HTR-8/SVneo (cell line): ENCODE measurements around the gene PLET1.

ENCODE experiments used
- DNase-seq: peaks from one replicate; pipeline ENCODE4 v3.0.0; 2011; ENCODE audit warnings: low spot score, mixed read lengths; ENCODE audit not compliant: insufficient read length
- FAIRE-seq: peaks from 2 replicates; lab custom pipeline; 2011; peaks lifted over from hg19 to GRCh38; lab: Jason Lieb, UNC

PLET1 gene

DNA sequence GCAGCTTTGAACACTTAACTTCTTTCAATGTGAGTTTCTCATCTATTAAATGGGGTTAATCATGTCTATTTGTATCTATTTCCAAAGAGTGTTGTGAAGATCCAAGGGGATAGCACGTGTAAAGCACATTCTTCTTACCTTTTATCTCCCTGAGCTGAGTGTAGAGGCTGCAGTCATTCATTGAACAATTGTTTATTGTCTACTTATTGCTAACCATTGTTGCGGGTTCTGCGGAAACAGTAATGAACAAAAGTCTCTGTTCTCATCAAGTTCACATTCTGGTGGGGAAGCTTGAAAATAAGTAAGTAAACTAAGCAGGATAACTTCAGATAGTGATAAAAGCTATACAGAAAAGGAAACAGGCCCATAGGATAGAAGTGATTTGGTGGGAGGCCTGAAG is 27.4 kb upstream of the PLET1 start:
- DNase-seq: no peak
- FAIRE-seq: no peak

DNA sequence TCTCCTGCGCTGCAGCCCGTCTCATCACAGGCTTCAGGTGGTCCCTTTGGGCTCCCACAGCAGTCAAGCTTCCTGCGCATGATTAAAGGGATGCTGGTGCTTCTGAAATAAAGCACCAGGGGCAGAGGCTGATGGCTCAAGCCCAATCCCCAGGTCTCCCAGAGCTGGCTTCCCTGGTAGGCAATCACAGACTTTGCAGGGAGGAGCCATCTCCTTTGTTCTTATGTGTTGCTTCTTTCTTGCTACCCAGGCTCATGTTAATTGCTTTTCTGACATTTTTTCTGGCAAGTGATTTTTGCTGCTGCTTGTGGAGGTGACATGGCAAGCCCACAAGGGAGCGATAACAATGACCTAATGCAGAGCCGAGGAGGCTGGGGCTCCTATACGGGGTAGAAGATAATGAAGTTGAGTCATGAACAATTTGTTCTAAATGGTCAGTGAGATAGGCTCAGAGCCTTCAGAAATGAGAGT is 25.2 kb upstream of the PLET1 start:
- FAIRE-seq: peak; percentile 23
- no peak for DNase-seq

DNA sequence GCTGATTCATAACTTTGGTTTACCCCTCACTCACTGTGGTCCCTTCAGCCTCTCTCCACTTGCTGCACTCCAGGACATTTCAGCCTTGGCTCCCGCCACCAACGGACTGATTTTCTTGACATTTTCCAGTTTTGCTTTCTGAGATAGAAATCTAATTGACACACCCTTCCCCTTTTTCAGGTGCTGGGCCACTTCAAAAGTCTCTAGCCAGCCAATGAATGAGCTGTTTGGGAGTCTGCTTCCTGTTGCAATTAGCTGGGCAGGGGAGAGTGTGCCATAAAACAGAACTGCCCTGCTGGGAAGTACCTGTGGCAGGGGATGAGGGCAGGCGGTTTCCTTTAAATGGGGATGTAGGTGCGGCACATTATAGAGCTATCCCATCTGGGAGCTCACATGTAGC is 21.1 kb upstream of the PLET1 start:
- FAIRE-seq (peak; percentile 52), DNase-seq (no peak)

DNA sequence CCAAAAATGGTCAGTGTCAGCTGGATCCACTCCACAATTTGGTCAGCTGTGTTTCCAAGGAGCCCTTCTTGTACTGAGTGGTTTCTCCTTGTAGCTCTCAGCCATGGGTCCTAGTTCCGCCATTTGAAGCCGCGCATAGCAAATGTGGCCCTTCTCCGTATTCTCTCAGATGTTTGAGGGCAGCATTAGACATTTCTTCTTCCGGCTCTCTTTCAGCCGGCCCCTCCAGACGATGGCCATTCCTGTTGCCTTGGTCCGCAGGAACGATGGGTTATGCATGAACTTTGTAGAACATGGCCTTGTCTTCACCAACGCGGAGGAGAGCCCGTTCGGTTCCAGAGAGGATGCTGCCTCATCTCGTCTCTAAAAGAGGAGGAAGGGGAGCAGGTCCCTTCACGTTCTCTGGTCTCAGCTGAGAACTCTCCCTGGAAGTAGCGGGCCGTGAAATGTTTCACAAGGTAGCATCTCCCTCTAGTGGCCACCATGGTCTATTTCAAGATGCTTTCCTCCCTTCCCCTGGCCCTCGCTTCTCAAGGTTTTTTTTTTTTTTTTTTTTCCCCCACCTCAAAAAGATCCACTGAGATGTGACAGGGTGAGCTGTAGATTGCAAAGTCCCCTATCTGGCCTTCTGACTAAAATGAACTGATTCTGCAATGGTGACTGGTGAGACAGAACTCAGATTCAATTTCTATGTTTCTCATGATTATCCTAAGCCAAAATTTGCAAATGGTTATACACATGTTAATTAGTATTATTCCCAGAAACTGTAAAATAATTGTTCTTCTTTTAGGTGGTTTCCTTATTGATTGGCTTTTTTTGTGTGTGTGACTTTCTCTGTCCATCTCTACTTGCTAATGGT is 19.8 kb upstream of the PLET1 start:
- FAIRE-seq: peak; percentile 96
- DNase-seq: peak; percentile 92

DNA sequence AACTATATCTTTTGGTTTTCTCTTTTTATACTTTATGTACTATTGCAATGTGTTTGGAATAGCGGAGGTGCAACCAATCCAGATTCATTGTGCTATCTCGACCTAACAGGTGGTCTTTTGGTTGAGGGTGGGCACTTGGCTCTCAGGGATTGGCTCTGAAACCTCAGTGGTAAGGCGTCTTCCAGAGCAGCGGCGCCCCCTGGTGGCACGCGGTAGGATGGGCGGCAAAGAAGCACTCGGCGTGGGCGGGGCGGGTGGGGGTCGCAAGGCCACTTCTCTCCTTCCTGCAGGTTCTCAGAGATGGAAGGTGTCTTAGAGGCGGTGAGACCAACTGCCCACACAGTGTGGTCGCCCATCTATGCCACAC is 19.2 kb upstream of the PLET1 start:
- FAIRE-seq (no peak), DNase-seq (peak; percentile 83)

DNA sequence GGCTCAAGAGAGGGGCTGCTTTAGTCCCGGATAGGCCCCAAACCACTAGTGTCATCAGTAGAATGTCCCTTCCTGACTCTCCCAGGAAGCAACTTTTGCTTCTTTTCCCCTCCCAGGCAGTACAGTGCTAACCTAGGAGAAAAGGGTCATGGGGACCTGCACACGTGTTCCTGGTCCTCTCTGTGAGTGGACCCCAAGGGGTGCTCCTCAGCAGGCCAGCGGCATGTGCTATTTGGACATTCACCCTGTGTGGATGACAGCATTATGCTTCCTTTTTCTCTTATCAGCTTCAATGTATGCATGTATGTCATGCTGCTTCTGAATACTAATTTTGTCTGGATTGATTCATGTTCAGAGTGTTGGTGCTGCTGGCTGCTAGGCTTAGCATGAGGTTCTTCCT is 18.1 kb upstream of the PLET1 start:
- FAIRE-seq (peak; percentile 74), DNase-seq (no peak)

DNA sequence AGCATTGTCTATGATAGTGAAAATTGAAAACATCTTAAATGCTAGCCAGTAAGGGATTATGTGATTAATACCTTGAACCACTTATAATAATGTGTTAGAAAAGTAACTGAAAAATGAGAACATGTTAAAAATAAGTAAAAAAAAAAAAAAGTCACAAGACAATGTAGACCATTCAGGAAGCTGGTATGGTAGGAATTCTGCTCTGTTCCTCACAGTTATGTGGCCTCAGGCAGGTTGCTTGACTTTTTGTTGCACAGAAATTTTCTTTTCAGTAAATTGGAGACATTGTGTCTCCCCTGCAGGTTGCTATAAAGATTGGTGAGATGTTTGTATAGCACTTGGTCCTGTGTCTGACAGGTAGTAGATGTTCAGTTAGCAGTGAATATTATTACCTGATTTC is 17.3 kb upstream of the PLET1 start:
- FAIRE-seq (peak; percentile 38), DNase-seq (peak; percentile 63)

DNA sequence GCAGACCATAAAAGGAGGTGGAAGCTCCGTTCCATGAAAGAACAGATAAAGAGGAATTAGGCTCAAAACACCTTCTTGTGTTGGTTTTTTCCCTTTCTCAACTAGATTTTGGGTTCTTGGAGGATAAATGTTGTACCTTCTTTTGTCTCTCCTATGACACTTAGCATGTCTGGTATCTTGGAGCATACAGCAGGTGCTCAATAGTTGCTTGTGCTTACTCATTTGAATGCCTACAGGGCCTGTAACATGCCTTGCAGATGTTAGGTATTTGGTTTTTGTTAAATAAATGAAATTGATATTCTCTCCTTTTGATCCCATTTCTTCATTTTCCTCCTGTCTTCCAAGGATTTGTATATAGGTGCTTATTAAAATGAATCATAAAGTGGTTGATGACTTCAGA is 16.4 kb upstream of the PLET1 start:
- peak; percentile 9 for FAIRE-seq
- no peak for DNase-seq

DNA sequence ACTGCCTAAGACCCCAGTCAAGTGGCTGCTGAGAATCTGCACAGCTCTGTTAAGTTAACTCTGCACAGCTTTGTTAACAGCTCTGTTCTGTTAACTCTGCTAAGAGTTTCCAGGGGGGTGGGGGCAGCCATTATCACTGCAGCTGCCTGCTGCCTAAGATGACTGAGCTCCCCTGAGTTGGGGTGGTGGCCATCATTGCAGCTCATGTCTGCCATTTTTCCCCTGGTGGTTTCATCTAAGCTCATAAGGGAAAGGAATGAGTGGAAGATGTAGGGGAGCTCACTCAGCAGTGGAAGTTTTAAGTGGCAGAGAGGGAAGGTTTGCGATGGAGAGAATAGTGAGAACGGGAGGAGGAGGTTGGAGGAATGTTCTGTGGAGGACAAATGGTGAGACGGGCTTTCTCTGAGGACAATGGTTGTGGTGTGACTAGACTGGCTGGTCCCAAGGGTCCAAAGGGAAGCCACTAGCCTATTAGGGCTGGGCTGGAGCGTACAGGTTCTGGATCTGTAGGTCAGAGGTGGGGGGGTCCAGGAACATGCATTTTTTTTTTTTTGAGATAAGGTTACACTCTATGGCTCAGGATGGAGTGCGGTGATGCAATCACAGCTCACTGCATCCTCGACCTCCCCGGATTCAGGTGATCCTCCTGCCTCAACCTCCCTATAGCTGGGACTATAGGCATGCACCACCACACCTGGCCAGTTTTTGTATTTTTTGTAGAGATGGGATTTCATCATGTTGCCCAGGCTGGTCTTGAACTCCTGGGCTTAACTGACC is 13.5 kb upstream of the PLET1 start:
- DNase-seq: no peak
- FAIRE-seq: peak; percentile 46

DNA sequence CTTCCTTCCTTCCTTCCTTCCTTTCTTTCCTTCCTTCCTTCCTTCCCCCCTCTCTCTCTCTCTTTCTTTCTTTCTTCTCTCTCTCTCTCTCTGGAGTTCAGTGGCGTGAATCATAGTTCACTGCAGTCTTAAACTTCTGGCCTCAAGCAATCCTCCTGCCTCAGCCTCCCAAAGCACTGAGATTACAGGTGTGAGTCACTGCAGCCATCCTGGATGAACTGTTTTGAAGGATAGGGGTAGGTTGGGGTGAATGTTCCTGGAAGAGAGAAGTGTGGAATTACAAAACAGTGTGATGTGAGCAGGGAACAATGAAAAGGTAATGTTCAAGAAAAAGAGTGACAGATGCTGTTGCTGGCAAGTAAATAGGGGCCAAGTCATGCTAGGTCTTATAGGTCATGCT is 12.4 kb upstream of the PLET1 start:
- peak; percentile 54 for FAIRE-seq
- no peak for DNase-seq

DNA sequence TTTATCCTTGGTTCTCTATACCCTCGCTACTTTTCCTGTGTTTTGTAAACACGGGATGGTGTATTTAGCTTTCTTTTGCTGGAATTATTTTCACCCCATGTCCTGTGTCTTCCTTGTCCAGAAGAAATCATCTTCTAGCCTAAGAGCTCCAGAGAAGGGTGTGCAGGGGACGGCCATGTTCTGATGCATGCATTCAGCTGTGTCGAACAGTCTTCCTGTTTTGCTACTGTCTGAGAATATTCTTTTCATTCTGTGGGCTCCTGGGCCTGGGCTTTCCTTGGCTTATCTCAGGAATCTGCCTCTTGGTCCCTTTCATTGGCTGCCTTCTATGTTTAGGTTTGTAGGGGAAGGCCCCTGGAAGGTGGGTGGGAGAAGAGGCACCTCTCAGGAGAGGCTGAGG is 10.6 kb upstream of the PLET1 start:
- DNase-seq (no peak), FAIRE-seq (peak; percentile 89)

DNA sequence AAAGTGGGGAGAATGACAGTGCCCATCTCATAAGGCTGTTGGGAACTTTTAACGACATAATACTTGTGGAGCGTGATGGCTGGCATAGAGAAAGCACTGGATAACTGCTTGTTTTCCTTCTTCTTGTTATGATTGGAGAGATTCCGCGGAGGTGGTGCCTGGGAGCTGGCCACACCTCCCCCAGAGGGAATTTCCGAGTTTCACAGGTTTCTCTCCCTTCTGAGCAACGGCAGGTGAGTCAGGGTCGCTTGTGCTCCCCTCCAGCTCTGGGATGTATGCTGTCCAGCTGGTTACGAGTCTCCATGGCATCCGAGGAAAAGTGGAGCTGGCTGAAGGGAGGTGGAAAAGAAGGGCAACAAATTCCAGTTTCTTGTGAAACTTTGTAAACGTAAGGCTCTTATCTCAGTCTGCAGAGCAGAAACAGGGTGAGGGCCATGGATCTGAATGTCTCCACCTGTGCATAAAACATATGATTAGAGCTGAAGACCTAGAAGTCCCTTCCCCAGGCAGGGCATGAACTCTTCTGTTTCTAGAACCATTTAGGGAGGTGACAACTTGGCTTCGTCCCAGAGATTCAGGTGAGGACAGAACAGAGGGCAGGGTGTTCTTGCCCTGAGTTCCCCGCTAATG is 10.0 kb upstream of the PLET1 start:
- DNase-seq: no peak
- no peak for FAIRE-seq

DNA sequence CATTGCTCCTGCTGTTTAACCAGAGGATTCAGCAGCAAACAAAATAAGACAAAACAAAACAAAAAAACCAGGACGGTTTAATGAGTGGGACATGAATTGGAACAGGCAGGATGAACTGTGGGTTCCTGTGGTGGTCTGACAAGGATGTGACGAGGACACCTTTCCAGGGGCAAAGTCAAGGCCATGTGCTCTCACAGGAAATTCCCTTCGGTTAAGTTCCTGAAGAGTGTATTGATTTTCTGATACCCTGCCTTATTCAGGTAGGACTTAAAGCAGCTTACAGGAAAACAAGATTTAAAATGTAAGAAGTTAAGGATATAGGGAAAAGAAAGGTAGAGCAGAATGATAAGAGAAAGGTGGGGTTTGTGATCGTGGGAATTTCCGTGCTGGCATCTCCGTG is 8.5 kb upstream of the PLET1 start:
- no peak for FAIRE-seq

DNA sequence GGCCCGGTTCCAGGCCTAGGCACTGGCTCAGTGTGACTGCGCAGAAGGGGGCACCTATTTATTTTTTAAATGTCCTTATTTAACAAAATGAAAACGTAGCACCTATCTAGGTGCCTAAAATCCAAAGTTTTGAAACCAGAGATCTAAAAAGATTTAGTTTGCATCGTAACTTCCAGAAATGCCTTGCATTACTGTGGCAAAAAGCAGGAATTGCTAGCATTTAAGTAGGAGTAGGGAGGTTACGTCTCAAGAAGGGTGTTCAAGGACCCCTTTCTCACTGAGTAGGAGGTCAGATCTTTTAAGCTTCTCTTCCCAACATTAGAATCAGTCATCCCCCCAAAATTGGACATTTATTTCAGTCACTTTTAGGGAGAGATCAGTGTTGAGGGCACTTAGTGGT is 7.7 kb upstream of the PLET1 start:
- no peak for FAIRE-seq
- DNase-seq: no peak

More for the DNA sequence above, 8.5 kb upstream of the PLET1 start:
- no peak for DNase-seq

DNA sequence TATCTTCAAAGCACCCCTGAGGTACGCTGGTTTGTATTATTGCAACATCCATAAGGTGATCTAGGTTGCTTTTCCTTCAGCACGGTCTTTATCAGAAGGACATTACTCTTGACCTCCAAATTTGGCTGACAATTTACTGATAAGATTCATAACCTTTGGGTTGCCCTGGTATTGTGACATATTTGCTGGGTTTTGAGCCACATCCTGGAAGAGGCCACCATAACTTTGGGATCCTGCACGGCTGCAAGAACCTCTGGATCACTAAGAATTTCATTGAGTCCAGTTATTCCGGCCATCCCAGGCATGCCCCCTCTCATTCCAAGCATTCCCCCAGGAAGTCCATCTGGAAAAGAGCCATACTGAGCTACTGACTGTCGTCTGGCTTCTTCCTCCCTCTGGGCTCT is 6.5 kb upstream of the PLET1 start:
- FAIRE-seq: peak; percentile 76
- no peak for DNase-seq

DNA sequence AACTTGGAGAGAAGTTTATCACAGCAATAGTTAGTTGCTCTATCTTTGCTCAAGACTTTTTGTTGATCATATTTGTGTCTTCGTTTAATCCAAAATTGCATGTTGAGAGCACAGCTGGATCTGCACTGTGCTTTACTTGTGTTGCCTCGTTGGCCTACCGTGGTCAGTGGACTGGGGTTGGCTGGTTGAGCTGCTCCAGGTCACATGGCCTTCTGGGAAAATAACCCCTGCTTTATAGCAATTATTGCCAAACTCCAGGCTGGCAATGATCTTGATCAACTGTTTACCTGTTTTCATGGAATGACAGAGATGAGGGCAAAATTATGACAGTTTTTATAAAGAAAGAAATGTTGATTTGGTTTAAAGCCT is 5.7 kb upstream of the PLET1 start:
- FAIRE-seq (no peak), DNase-seq (no peak)

DNA sequence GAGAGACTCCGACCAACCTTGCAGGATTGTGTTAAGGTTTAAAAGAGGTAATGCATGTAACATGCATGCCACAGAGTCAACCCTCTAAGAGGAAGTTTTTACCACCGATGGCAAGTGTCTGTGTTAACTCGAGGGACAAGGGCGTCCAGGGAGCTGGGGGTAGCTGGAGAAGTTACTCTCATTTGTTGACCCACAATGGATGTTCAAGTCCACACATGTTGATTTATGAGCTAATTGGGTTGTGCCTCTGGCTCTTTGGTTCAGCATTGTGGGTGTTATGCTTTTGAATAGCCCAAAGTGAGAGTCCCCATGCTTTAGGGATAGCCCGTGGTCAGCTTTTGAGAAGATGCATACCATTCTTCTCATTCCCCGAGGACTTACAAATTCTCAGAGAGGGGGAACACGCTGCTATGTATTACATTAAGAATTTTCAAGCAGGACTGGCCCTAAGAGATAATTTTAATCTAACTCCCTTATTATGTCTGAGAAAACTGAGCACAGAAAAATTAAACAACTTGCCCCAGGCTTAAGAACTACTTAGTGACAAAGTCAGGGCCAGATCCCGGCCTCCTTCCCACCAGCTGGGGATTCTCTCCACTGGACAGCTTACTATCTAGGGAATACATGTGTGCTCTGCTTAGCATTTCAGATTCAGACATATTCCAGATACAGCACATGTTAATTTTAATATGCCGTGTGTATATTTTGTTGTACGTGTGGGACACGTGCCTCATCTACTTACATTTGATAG is 5.2 kb upstream of the PLET1 start:
- DNase-seq (no peak), FAIRE-seq (peak; percentile 94)

DNA sequence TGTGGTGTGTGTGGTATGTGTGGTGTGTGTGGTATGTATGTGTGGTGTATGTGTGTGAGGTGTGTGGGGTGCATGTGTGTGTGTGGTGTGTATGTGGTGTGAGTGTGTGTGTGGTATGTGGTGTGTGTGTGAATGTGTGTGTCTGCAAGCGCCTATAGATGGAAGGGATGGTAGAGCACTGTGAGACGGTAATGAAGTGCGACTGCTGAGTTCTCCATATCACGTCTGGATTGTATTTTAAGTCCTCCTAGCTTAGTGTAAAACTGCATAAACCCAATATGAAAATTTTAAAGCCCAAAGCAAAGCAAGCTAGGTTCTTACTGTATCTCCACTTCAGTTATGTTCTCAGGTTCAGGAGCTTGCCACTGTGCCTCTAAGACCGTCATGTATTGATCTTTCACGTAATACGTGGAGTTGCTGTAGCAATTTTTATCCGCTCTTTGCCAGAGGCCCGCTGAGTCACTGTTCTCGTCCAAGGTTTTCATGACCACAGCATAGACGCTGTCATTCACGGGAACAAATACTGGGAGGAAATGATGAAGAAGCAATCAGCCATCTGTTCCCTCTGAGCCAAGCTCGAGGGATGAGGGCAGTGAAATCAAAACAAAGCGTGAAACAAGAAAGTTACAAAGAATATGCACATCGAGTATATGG is 5.5 kb downstream of the PLET1 start:
- FAIRE-seq (no peak), DNase-seq (peak; percentile 77)

DNA sequence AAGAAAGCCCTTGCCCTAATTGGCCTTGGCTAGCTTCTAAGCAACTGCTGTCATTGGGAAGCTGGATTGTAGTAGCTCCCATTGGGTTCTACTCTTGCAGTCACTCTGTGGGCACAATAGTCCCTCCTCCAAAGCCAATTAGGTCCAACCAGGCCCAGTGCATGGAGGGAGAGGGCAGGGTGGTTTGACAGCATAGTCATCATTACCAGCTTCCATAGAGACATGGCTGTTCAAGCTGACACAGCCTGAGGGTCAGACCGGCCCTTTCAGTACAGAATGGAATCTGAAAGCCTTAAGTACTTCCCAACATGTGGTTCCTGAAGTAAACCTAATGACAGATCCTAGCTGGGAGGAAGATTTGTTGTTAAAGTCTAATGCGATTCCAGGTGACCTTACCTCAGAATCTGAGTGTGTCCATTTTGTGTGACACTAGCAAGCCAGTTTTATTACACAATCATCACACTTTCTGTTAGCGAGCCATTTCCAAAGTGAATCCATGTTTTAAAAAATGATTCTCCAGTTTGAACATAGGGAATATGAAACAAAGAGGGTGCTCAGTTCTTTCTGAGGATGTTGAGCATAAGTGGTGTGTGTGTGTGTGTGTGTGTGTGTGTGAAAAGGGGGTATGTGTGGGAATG is 6.9 kb downstream of the PLET1 start:
- no peak for DNase-seq
- FAIRE-seq: no peak
